Stromal cell of bone marrow (primary cell): Measurements from ENCODE around the gene FBH1.
"Not testable (repeated sequence)": the region's sequence is repeated elsewhere in the genome, so short reads cannot be mapped to it uniquely, and the experiment has no call there.

Experiments
- DNase-seq: peaks from one replicate; pipeline ENCODE4 v3.0.0-alpha.2; 2012; ENCODE audit warnings: low read depth

FBH1 gene

GRCh38 chr10:5960070-5960972, 70.3 kb downstream of the FBH1 start:
- no peak for DNase-seq

DNA sequence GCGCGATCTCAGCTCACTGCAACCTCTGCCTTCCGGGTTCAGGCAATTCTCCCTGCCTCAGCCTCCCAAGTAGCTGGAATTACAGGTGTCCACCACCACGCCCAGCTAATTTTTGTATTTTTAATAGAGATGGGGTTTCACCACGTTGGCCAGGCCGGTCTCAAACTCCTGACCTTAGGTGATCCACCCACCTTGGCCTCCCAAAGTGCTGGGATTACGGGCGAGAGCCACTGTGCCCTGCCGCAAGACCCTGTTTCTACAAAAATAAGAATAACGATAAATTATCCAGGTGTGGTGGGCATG, 70.9 kb downstream of the FBH1 start:
- not testable (repeated sequence) for DNase-seq

DNA sequence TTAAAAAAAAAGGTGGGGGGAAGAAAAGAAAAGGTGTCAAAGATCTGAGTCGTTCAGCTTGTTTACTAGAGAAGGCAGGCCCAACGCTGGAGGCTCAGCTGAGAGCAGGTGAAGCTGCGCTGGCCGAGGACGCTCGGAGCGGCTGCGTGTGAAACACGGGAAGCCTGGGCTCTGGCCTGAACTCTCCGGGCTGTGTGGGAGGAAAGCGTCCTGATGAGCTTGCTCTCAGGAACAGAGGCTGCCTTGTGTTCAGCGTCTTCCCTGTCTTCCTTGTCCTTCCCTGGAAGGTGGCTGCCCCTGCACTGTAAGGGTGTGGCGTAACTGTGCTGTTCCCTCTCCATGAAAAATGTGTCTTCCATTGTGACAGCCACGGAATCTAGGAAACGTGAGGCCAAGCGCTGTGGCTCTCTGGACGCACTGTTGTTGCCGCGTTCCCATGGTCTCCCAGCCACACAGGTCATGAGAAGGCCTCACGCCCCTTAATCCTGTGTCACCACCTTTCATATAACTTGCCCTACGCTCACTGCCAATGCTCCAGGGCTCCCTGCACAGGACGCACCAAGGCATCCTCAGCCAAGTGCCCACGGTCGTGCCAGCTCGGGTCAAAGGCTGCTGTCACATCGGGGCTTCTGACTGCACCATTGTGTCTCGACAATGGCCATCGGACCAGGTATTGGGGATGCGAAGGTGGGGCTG, 71.5 kb downstream of the FBH1 start:
- DNase-seq = no peak

DNA sequence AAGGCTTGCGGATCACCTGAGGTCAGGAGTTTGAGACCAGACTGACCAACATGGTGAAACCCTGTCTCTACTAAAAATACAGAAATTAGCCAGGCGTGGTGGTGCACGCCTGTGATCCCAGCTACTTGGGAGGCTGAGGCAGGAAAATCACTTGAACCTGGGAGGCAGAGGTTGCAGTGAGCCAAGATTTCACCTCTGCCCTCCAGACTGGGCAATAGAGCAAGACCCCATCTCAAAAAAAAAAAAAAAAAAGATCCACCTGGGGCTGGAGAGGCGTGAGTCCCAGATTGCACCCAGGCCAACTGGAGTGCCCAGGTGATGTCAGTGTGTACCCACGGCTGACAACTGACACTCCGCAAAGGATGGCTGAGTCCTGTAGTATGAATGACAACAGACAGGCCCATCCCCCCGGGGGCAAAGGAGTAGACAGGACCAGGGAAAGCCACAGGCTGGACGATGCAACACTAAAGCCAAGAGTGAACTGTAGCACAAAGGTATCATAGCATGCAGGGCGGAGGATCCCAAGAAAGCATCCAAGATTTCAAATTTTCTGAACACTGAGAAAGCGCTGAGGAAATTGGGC, 72.4 kb downstream of the FBH1 start:
- DNase-seq = not testable (repeated sequence)

- no peak for DNase-seq
Observed at GRCh38 chr10:5963071-5963470, 73.0 kb downstream of the FBH1 start.

DNA sequence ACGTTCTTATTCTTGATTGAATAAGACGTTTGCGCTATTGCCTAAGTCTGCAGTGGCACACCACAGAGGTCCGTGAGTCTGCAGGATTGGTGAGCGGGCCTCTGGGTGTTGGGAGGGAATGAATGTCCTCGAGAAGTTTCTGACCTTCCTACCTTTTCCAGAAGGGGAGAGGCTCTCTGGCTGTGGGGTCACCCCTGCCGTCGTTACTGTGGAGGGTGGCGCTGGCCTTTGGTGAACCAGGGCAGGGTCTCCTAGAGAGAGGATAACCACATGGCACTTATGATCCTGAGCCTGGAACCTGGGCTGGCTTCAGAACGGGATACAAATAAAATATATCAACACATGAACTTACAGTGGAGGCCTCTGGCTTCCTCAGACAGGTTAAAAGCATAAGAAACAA, 73.5 kb downstream of the FBH1 start:
- no peak for DNase-seq

- DNase-seq = no peak
Observed at GRCh38 chr10:5964736-5965135, 74.7 kb downstream of the FBH1 start.

DNA sequence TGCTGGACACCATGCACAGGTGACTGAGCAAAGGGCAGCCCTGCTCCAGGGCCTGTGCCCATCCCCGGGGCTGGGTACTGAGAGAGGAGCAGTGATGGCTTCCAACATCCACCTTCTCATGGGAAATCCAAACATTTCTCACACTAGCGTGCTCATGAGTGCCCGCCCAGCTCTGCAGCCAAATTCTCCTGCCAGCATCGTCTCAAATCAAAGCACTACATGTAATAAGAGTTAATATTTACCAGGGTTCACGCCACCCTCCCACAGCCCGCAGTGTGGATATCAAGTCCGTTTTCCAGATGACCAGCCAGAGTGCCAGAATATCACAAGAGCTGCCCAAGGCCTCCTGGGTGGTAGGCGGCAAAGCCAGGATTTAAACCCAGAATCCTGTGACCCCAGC, 75.2 kb downstream of the FBH1 start:
- DNase-seq = no peak

- no peak for DNase-seq
Observed at GRCh38 chr10:5968037-5968680, 78.1 kb downstream of the FBH1 start.

GRCh38 chr10:5968681-5969453, 78.8 kb downstream of the FBH1 start:
- DNase-seq = no peak

- no peak for DNase-seq
Observed at GRCh38 chr10:5970066-5970465, 80.0 kb downstream of the FBH1 start.

DNA sequence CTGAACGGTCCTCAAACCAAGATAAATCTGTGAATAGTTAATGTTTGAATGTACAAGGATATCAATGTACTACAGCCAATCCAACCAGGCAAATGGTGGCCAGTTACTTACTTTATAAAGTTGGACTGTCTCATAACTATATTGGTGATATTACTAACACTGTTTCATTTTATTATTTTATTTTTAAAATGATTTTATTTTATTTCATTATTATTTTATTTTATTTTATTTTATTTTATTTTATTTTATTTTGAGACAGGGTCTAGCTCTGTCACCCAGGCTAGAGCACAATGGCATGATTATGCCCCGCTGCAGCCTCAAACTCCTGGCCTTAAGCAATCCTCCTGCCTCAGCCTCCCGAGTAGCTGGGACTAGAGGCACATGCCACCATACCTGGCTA, 80.5 kb downstream of the FBH1 start:
- DNase-seq = no peak

GRCh38 chr10:5971315-5971832, 81.3 kb downstream of the FBH1 start:
- no peak for DNase-seq

DNA sequence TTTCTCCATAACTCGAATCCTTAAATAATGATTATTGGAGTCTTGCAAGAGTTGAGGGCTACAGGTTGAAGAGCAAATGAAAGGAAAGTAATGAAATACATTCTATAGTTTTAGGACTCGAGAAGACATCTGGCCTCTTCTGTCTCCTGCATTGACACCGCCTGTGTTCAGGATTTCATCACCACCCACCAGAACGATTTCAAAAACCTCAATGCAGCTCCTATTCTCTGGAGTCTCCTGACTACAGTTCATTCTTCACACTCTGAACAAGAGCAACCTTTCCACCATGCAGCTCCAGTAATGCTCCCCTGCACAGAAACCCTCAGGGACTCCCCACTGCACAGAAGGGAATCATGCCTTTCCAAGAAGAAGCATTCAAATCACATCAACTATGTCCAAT, 81.8 kb downstream of the FBH1 start:
- no peak for DNase-seq

DNA sequence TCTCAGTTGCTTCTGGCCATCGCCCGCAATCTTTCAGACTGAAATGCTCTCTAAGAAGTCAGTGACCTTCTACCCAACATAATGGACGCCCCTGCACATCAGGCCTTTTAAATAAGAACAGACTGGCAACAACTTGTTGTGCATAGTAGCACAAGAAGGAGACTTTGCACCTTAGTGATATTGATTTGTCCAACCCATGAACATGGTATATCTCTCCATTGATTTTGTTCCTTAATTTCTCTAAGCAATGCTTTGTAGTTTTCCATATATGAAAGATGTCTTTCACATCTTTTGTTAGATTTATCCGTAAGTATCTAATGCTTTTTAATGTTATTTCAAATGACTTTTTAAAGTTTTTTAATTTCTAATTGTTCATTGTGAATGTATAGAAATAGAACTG, 83.0 kb downstream of the FBH1 start:
- no peak for DNase-seq

DNA sequence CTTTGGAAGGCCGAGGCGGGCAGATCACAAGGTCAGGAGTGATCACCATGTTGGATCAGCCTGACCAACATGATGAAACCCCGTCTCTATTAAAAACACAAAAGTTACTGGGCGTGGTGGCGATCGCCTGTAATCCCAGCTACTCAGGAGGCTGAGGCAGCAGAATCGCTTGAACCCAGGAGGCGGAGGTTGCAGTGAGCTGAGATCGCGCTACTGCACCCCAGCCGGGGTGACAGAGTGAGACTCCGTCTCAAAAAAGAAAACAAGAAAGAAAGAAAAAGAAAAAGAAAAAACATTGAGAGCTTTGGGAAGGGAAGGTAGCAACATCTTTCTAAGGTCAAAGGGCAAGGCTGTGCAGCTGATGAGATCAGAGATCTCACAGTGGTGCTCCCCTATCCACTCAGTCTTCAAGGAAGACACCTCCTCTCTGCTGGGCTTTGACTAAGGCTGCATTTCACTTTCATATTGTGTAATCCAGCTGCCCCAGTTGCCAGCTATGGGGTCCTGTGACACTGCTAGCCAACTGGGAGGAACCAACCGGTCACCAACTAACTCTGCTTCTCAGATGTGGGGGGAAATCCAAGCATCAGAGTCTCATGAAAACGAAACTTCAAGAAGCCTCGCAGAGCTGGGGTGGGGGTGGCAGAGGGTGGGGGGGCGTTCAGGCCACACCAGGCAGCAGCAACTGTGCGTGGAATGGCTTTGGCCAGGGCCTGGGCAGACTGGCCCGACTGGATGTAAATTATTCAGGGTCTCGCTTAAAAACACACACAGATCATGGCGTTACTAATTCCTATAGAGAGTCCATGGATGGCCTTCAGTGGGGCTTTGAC, 85.8 kb downstream of the FBH1 start:
- no peak for DNase-seq

DNA sequence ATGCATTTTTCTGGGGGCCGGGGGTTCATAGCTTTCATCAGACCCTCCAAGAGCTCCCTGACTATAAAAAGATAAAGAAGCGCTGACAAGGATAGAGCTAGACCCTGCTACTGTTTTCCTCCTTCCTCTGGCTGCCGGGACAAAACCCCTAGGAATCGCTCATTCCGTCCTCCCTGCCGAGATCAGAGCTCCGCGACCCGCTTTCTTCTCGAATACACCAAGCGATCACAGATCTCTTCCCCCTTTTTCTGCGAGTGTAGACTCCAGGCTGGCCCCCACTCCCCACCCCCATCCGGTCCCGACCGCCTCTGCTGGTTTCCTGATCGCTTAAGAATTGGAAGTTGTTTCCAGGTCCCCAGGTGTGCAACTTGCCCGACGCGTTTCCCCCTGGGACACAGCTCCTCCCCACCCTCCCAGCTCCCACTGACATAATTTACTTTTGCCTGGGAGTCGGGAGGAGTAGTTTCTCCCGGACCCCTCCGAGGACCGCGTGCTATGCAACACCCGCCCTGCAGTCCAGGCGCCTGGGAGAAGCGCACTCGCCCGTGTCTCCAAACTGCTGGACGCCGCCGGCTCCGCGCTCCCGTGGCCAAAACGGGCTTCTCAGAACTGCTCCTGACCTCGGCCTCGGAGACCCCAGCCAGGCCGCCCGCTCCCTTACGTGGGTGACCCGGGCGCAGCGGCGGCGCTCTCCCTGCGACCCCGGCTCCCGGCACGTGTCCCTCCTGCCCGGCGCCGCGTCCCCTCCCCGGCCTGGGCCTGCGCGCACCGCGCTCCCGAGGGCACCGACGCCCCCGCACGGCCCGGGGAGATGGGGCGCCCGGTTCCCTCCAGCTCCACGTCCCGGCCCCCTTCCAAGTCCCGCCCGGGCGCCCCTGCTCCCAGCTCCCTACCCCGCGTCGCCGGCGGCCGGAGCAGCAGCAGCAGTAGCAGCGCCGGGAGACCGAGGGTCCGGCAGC, 86.7 kb downstream of the FBH1 start:
- no peak for DNase-seq

GRCh38 chr10:5977471-5978229, 87.6 kb downstream of the FBH1 start, which contains the start of gene IL15RA:
TSS of gene IL15RA (minus strand) at chr10:5977543. CDS start at chr10:5977492, 51 bp downstream.
- no peak for DNase-seq

- DNase-seq = no peak
Observed at GRCh38 chr10:5978230-5978489, 88.1 kb downstream of the FBH1 start.
